GM21367 (cell line): ENCODE measurements around the gene ZNF780B.

Experiments used
- ATAC-seq: cut with Tn5 transposase; IDR thresholded peaks from one replicate; pipeline ENCODE4 v1.9.1; 2021; ENCODE audit not compliant: unreplicated experiment

ZNF780B gene

DNA sequence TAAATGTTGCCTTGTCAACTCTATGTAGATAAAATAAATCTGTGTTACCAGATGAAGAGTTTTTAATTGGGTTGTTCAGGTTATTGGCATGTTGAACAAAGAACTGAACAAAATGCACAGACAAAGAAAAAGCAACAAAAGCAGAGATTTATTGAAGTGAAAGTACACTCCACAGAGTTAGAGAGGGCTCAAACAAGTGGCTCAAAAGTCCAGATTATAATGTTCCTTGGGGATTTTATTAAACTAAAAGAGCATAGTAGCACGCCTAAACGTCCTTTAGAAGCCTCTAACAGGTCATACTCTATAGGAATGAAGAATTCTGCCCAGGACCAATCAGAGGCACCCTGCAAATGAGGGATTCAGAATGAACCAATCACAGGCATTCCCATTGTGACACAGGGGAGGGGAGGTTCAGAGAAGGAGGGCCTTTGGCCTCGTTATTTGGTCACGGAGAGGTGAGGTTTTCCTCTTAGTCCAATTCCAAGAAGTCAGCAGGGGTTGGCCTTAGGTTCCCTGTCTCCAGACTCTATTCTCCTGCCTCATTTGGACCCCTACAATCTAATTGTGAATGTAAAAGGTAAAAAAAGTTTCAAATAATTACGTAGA, 72.2 kb downstream of the ZNF780B start:
- no peak for ATAC-seq

DNA sequence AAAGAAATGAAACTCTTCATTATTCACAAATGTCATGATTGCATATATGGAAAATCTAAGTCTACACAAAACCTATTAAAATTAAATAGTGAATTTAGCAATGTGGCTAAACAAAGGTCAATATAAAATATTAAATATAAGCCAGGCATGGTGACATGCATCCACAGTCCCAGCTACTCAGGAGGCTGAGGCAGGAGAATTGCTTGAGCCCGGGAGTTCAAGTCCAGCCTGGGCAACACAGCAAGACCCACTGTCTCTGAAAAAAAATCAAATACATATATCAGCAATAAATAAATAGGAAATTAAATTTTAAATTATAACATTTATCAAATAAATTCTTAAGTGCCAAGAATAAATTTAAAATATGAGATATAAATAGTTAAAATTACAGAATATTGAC, 73.1 kb downstream of the ZNF780B start:
- ATAC-seq = no peak
